WTC11 (cell line): Measurements from ENCODE around the gene MACROD2. TPM values are rescaled to one million over a fixed set of nuclear protein-coding genes. Genes with fewer than 3 reads are reported as not detected.
"Not testable (repeated sequence)": the region's sequence is repeated elsewhere in the genome, so short reads cannot be mapped to it uniquely, and the experiment has no call there.

ENCODE experiments used
- ATAC-seq: fragments of 200-7000 bp; cut with Tn5 transposase; 2 replicates; pipeline ENCODE4 v1.10.0; 2021; ENCODE audit warnings: mild to moderate bottlenecking, moderate library complexity
- CTCF ChIA-PET: fragments of 300-600 bp; sonication (Branson Sonifier 250); formaldehyde crosslinking; loops from one replicate; lab custom pipeline; 2021; ENCODE audit warnings: antibody characterized with exemption; lab: Charles Lee
- POLR2A ChIA-PET: fragments of 350-600 bp; sonication (Branson Sonifier 250); formaldehyde crosslinking; loops from one replicate; lab custom pipeline; 2021; ENCODE audit warnings: antibody characterized with exemption; lab: Charles Lee
- DNase-seq: peaks from one replicate; pipeline ENCODE4 v3.0.0; 2021; ENCODE audit warnings: low spot score
- H3K27ac Mint-ChIP-seq: 2 replicates; pipeline ENCODE4 v1.8.0; 2021; ENCODE audit warnings: mixed read lengths
- H3K27me3 Mint-ChIP-seq: 2 replicates; pipeline ENCODE4 v1.8.0; 2021; ENCODE audit warnings: low read depth, mild to moderate bottlenecking, moderate library complexity, mixed read lengths
- H3K36me3 Mint-ChIP-seq: 2 replicates; pipeline ENCODE4 v1.8.0; 2021; ENCODE audit warnings: mixed read lengths
- H3K4me1 Mint-ChIP-seq: 2 replicates; pipeline ENCODE4 v1.8.0; 2022; ENCODE audit warnings: mixed read lengths
- H3K4me3 Mint-ChIP-seq: 2 replicates; pipeline ENCODE4 v1.8.0; 2021; ENCODE audit warnings: mild to moderate bottlenecking, moderate library complexity, mixed read lengths
- H3K9me3 Mint-ChIP-seq: 2 replicates; pipeline ENCODE4 v1.8.0; 2021; ENCODE audit warnings: mixed read lengths
- ATF2 ChIP-seq: sonication (generic); formaldehyde crosslinking; IDR thresholded peaks from 2 replicates; pipeline ENCODE4 v1.8.1; 2022; ENCODE audit warnings: low read depth, missing genetic modification reagents, borderline replicate concordance
- FOXK1 ChIP-seq: sonication (generic); formaldehyde crosslinking; IDR thresholded peaks from 2 replicates; pipeline ENCODE4 v1.8.0; 2022; ENCODE audit warnings: mild to moderate bottlenecking, moderate library complexity, missing genetic modification reagents
- HMGA2 ChIP-seq: fragments of 250-450 bp; sonication (Bioruptor Pico); IDR thresholded peaks from 2 replicates; pipeline ENCODE4 v1.4.0; 2021; ENCODE audit warnings: mild to moderate bottlenecking, moderate library complexity
- MYBL2 ChIP-seq: sonication (generic); formaldehyde crosslinking; IDR thresholded peaks from 2 replicates; pipeline ENCODE4 v1.8.1; 2023; ENCODE audit warnings: mild to moderate bottlenecking, moderate library complexity, missing genetic modification reagents
- NFATC4 ChIP-seq: fragments of 250-450 bp; sonication (Bioruptor Pico); IDR thresholded peaks from 2 replicates; pipeline ENCODE4 v1.9.0; 2021; ENCODE audit warnings: mild to moderate bottlenecking
- NFYB ChIP-seq: sonication (generic); formaldehyde crosslinking; conservative IDR thresholded peaks from 2 replicates; pipeline ENCODE4 v1.8.0; 2022; ENCODE audit warnings: low read depth, missing genetic modification reagents
- NR3C1 ChIP-seq: sonication (generic); formaldehyde crosslinking; conservative IDR thresholded peaks from 2 replicates; pipeline ENCODE4 v1.8.1; 2023; ENCODE audit warnings: low read depth, mild to moderate bottlenecking, missing genetic modification reagents
- SMAD3 ChIP-seq: sonication (generic); formaldehyde crosslinking; IDR thresholded peaks from 2 replicates; pipeline ENCODE4 v1.8.0; 2022; ENCODE audit warnings: missing genetic modification reagents, mild to moderate bottlenecking, borderline replicate concordance
- TCF7 ChIP-seq: sonication (generic); formaldehyde crosslinking; IDR thresholded peaks from 2 replicates; pipeline ENCODE4 v1.8.0; 2022; ENCODE audit warnings: mild to moderate bottlenecking, low read depth, missing genetic modification reagents, moderate library complexity
- ZBTB21 ChIP-seq: sonication (generic); formaldehyde crosslinking; IDR thresholded peaks from 2 replicates; pipeline ENCODE4 v1.8.1; 2023; ENCODE audit warnings: mild to moderate bottlenecking, missing genetic modification reagents, borderline replicate concordance
- ZNF121 ChIP-seq: sonication (generic); formaldehyde crosslinking; IDR thresholded peaks from 2 replicates; pipeline ENCODE4 v1.8.0; 2023; ENCODE audit warnings: missing genetic modification reagents
- ZNF232 ChIP-seq: sonication (generic); formaldehyde crosslinking; IDR thresholded peaks from 2 replicates; pipeline ENCODE4 v1.8.0; 2022; ENCODE audit warnings: mild to moderate bottlenecking, missing genetic modification reagents
- ZNF263 ChIP-seq: sonication (generic); formaldehyde crosslinking; IDR thresholded peaks from 2 replicates; pipeline ENCODE4 v1.8.1; 2022; ENCODE audit warnings: low read depth, mild to moderate bottlenecking, moderate library complexity, missing genetic modification reagents
- ZNF317 ChIP-seq: sonication (generic); formaldehyde crosslinking; IDR thresholded peaks from 2 replicates; pipeline ENCODE4 v1.8.1; 2023; ENCODE audit warnings: low read depth, mild to moderate bottlenecking, moderate library complexity, missing genetic modification reagents, borderline replicate concordance
- ZNF396 ChIP-seq: fragments of 250-450 bp; sonication (Bioruptor Pico); IDR thresholded peaks from 2 replicates; pipeline ENCODE4 v1.8.0; 2021; ENCODE audit warnings: mild to moderate bottlenecking, moderate library complexity, borderline replicate concordance
- ZNF423 ChIP-seq: fragments of 250-450 bp; sonication (Bioruptor Pico); IDR thresholded peaks from 2 replicates; pipeline ENCODE4 v2.1.2; 2022; ENCODE audit warnings: mild to moderate bottlenecking, moderate library complexity
- total RNA-seq: library from RNA; stranded (reverse); gene quantifications from 3 replicates; pipeline ENCODE4 v1.2.3, GENCODE V29; 2021

Gene MACROD2
- total RNA-seq, 1 experiment from 2014 or later, result 4.1 TPM

GRCh38 chr20:14036567-14036966, 41.3 kb downstream of the MACROD2 start:
- CTCF ChIA-PET, result interaction anchor here (0.5 to 1.5 kb wide), 3 partner anchors 9 to 78 kb away, joined by 3 to 5 read pairs (median 4); no protein-coding TSS in a partner anchor
- POLR2A ChIA-PET, result no interaction called here
- ATAC-seq, result no peak
- Mint-ChIP-seq H3K36me3 (no peaks in the 10 kb centered on the region), H3K27ac (no peak overlapping the region), H3K9me3 (peaks cover 3% of the 10 kb centered on the region; the same call in 1 of the 2 replicates), H3K4me1 (peaks cover 5% of the 10 kb centered on the region; the same call in 1 of the 2 replicates), H3K4me3 (no peak overlapping the region), H3K27me3 (no peaks in the 10 kb centered on the region)
- no peak for TF ChIP-seq HMGA2
- TF ChIP-seq, all 79 proteins: peak for 0
- no peak for DNase-seq

- ATAC-seq, H3K36me3 Mint-ChIP-seq, POLR2A ChIA-PET, DNase-seq, H3K27ac Mint-ChIP-seq, H3K4me1 Mint-ChIP-seq, H3K4me3 Mint-ChIP-seq, CTCF ChIA-PET, H3K27me3 Mint-ChIP-seq: not testable (repeated sequence)
- peaks cover 13% of the 10 kb centered on the region for H3K9me3 Mint-ChIP-seq
Measured at GRCh38 chr20:14044712-14045276, 49.5 kb downstream of the MACROD2 start.

- Mint-ChIP-seq H3K27me3 (peaks cover 2% of the 10 kb centered on the region), H3K27ac (no peak overlapping the region), H3K4me3 (no peak overlapping the region), H3K36me3 (peaks cover 10% of the 10 kb centered on the region), H3K9me3 (peaks cover 13% of the 10 kb centered on the region), H3K4me1 (no peaks in the 10 kb centered on the region)
- TF ChIP-seq NFYB (CRISPR knock-in tag), result no peak
- no peak for TF ChIP-seq ZNF232 (CRISPR knock-in tag)
- no peak for TF ChIP-seq ATF2
- no peak for ATAC-seq
- no peak for DNase-seq
- CTCF ChIA-PET, result no interaction called here
- POLR2A ChIA-PET, result interaction anchor here (0.6 kb wide), 1 partner anchor 47 kb away, joined by 5 read pairs; no protein-coding TSS in a partner anchor
Measured at GRCh38 chr20:14046534-14046933, 51.2 kb downstream of the MACROD2 start.

- H3K4me1 Mint-ChIP-seq, result peaks cover 5% of the 10 kb centered on the region
- H3K9me3 Mint-ChIP-seq, result peaks cover 1% of the 10 kb centered on the region
- H3K4me3 Mint-ChIP-seq, result no peak overlapping the region
- peaks cover 1% of the 10 kb centered on the region for H3K36me3 Mint-ChIP-seq
- TF ChIP-seq ZNF121, result no peak
- no peak for TF ChIP-seq FOXK1 (CRISPR knock-in tag)
- TF ChIP-seq SMAD3 (CRISPR knock-in tag), result no peak
- no peak for TF ChIP-seq ATF2
- no peak for TF ChIP-seq ZNF317
- no peak for TF ChIP-seq ZNF263 (CRISPR knock-in tag)
- no peak for TF ChIP-seq ZNF423 (CRISPR knock-in tag)
- TF ChIP-seq ZNF396 (CRISPR knock-in tag), result no peak
- TF ChIP-seq NFATC4 (CRISPR knock-in tag), result no peak
- TF ChIP-seq TCF7 (CRISPR knock-in tag), result no peak
- TF ChIP-seq NR3C1 (CRISPR knock-in tag), result no peak
- TF ChIP-seq ZBTB21 (CRISPR knock-in tag), result no peak
- TF ChIP-seq MYBL2 (CRISPR knock-in tag), result no peak
- DNase-seq (no peak), ATAC-seq (no peak)
- ChIA-PET POLR2A (interaction anchor here (0.7 kb wide), 1 partner anchor 201 kb away, joined by 7 read pairs; no protein-coding TSS in a partner anchor), CTCF (no interaction called here)
- no peaks in the 10 kb centered on the region for H3K27me3 Mint-ChIP-seq
- H3K27ac Mint-ChIP-seq, result no peak overlapping the region
Measured at GRCh38 chr20:14049111-14049510, 53.8 kb downstream of the MACROD2 start.
